Esophagus muscularis mucosa (tissue), 4 donors: ENCODE data around the gene RPS6KA1. TPM values are rescaled to one million over a fixed set of nuclear protein-coding genes. Genes with fewer than 3 reads are reported as not detected.
"Not testable (repeated sequence)": the region's sequence is repeated elsewhere in the genome, so short reads cannot be mapped to it uniquely, and the experiment has no call there.

Experiments used
- DNase-seq: peaks from one replicate; pipeline ENCODE4 v3.0.0-alpha.2; 2017; ENCODE audit errors: extremely low spot score
- H3K27ac ChIP-seq, 4 donors: fragments of 200-600 bp; sonication (generic); replicated peaks in 1 of 4; 1 replicate in 3 of 4; 2 replicates in 1 of 4; pipeline ENCODE4 v1.5.1; 2016 to 2019; ENCODE audit warnings: mild to moderate bottlenecking in 1 of 4
- H3K27me3 ChIP-seq, 4 donors: fragments of 200-600 bp; sonication (generic); one replicate each; pipeline versions ENCODE4 v1.5.1 to v1.6.0; 2016 to 2019
- H3K36me3 ChIP-seq, 4 donors: fragments of 200-600 bp; sonication (generic); one replicate each; pipeline ENCODE4 v1.5.1; 2016 to 2019
- H3K4me1 ChIP-seq, 4 donors: fragments of 200-600 bp; sonication (generic); one replicate each; pipeline ENCODE4 v1.5.1; 2016 to 2019
- H3K4me3 ChIP-seq, 4 donors: fragments of 200-600 bp; sonication (generic); 1 replicate in 2 of 4; 2 replicates in 2 of 4; pipeline ENCODE4 v1.5.1; 2016 to 2019; ENCODE audit warnings: mild to moderate bottlenecking in 4 of 4, moderate library complexity in 1 of 4
- H3K9me3 ChIP-seq, 4 donors: fragments of 200-600 bp; sonication (generic); 1 replicate in 3 of 4; 2 replicates in 1 of 4; pipeline ENCODE4 v1.5.1; 2016 to 2019
- CTCF ChIP-seq, 3 experiments: fragments of 200-600 bp in 2 of 3; fragments of 450-650 bp in 1 of 3; sonication (generic) in 2 of 3; IDR thresholded peaks; one replicate each; pipeline ENCODE4 v1.5.1; 2017 to 2019; ENCODE audit warnings: antibody characterized with exemption in 3 of 3, mild to moderate bottlenecking in 2 of 3, moderate library complexity in 1 of 3
- EP300 ChIP-seq: sonication (generic); formaldehyde crosslinking; IDR thresholded peaks from one replicate; pipeline ENCODE4 v1.6.1; 2017; ENCODE audit warnings: antibody characterized with exemption
- POLR2A ChIP-seq: fragments of 450-650 bp; IDR thresholded peaks from one replicate; pipeline ENCODE4 v1.6.1; 2017; ENCODE audit warnings: antibody characterized with exemption, moderate library complexity, mild to moderate bottlenecking, low read depth
- POLR2AphosphoS5 ChIP-seq, 2 donors: sonication (generic); formaldehyde crosslinking; IDR thresholded peaks; one replicate each; pipeline ENCODE4 v1.6.1; 2017; ENCODE audit warnings: antibody characterized with exemption in 2 of 2
- WGBS: methylation state at CpG from one replicate; pipeline ENCODE4 v1.1.5; 2018; 5-methylcytosine and 5-hydroxymethylcytosine counted together
- intact Hi-C: fragments of 100-400 bp; cut with DNase I; formaldehyde crosslinking; loops from one replicate; pipeline ENCODE4 v1.15.1; 2023
- total RNA-seq, 4 donors: library from RNA; depleted of rRNA; stranded (reverse); fragments of >200 nt; gene quantifications; one replicate each; pipeline versions ENCODE4 v1.1.0 to v1.2.1, GENCODE V29; 2016

RPS6KA1 gene
- total RNA-seq, 4 donors from 2014 or later: 7.0 to 16.7 (median 8.7) TPM

GRCh38 chr1:26581287-26581651, 51.7 kb downstream of the RPS6KA1 start:
- Histone ChIP-seq H3K4me1 (no peaks in the 10 kb centered on the region), H3K27ac (no peak overlapping the region), H3K4me3 (no peak overlapping the region), H3K27me3 (no peaks in the 10 kb centered on the region), H3K9me3 (no peaks in the 10 kb centered on the region), H3K36me3 (no peaks in the 10 kb centered on the region)
- 87% methylated on average over 7 of the region's 7 CpGs for WGBS
- no peak for DNase-seq
- TF ChIP-seq EP300 (no peak), POLR2A (no peak), CTCF (IDR thresholded peaks at IDR 0.05) (no peak), POLR2AphosphoS5 (IDR thresholded peaks at IDR 0.05) (no peak)
- intact Hi-C loops: no loop called here

DNA sequence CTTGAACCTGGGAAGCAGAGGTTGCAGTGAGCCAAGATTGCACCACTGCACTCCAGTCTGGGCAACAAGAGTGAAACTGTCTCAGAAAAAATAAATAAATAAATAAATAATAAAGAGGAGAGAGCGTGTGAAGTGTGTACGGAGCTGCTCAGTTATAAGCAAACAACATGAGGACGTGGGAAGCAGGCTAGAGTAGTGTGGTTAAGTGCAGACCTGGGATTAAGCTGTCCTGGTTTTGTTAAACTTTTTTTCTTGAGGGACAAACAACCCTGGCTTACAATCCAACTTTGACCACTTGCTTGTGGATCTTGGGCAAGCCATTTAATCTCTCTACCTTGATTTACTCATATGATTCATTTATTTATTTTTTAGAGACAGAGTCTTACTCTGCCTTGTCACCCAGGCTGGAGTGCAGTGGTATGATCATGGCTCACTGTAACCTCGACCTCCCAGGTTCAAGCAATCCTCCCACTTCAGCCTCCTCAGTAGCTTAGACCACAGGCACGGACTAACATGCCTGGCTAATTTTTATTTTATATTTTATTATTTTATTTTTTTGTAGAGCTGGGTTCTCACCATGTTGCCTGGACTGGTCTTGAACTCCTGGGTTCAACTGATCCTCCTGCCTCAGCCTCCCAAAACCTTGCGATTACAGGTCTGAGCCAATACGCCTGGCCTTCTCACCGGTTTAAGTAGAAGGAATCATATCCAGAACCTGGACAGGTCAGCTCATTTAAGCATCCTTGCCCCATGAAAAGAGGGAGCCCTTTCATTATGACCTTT, 52.7 kb downstream of the RPS6KA1 start:
- no peaks in the 10 kb centered on the region for H3K27me3 ChIP-seq
- H3K27ac ChIP-seq: no peak overlapping the region
- no peak for TF ChIP-seq POLR2AphosphoS5 (IDR thresholded peaks at IDR 0.05)
- TF ChIP-seq EP300: no peak
- no peak for TF ChIP-seq CTCF (IDR thresholded peaks at IDR 0.05)
- TF ChIP-seq POLR2A: no peak
- no peaks in the 10 kb centered on the region for H3K36me3 ChIP-seq
- no peak overlapping the region for H3K4me3 ChIP-seq
- H3K4me1 ChIP-seq: no peaks in the 10 kb centered on the region
- intact Hi-C loops: no loop called here
- no peak for DNase-seq
- 85% methylated on average over 8 of the region's 8 CpGs for WGBS
- no peaks in the 10 kb centered on the region for H3K9me3 ChIP-seq

DNA sequence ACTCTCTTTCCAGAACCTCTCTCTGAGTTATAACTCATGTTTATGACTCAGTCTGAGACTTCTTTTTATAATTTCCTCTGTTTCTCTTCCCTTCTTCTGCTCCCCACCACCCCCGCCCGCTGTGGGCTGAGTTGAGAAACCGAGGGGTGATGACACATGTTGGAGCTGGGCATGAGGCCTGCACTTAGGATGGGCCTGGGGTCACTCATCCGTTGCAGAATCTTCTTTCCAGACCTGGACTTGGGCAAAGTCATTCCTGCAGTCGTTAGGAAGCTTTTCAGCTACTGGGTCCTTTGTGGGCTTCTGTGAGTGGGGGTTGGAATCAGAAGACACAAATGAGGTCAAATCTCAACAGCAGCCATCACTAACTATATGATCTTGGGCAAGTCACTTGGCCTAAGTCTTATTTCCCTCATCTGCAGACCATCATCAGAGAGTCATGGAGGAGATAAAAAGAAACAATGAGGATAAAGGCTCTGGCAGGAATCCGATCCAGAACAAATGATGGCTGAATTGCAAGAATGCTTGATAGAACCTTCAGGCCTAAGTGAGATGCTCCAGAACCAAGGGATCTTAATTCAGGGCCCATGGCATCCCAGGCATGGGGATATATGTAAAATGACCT, 53.4 kb downstream of the RPS6KA1 start:
- no peak overlapping the region for H3K27ac ChIP-seq
- WGBS: 74% methylated on average over 6 of the region's 6 CpGs
- intact Hi-C loops: no loop called here
- no peaks in the 10 kb centered on the region for H3K27me3 ChIP-seq
- no peak for DNase-seq
- TF ChIP-seq POLR2A: no peak
- TF ChIP-seq POLR2AphosphoS5 (IDR thresholded peaks at IDR 0.05): no peak
- TF ChIP-seq EP300: no peak
- no peak for TF ChIP-seq CTCF (IDR thresholded peaks at IDR 0.05)
- no peaks in the 10 kb centered on the region for H3K4me1 ChIP-seq
- H3K36me3 ChIP-seq: no peaks in the 10 kb centered on the region
- no peaks in the 10 kb centered on the region for H3K9me3 ChIP-seq
- H3K4me3 ChIP-seq: no peak overlapping the region

DNA sequence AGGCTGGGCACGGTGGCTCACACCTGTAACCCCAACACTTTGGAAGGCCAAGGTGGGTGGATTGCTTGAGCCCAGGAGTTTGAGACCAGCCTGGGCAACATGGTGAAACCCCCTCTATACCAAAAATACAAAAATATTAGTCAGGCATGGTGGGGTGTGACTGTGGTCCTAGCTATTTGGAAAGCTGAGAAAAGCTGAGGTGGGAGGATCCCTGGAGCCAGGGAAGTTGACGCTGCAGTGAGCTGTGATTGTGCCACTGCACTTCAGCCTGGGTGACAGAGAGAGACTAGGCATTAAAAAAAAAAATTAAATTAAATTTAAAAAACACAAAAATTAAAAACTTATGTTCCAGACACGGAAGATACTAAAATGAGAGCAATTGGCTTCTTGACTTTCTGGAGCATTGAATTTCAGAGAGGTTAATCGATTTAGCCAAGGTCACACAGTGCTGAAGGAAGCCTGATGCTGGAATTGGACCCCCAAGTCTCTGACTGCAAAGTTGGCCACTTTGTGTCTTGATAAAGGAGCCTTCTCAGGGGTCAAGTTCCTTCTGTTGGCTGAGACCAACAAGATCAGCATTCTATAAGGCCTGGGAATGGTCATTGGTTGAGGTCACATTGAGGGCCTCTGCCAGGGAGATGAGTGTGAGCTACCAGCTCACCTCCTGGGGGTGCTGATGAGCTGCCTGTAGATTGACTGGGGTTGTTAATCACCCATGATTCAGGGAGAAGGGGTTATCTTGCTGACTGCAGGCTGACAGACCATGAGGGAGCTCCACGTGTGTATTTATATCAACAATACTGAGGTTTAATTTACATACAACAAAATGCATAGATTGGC, 54.3 kb downstream of the RPS6KA1 start:
- intact Hi-C loops: no loop called here
- Histone ChIP-seq H3K4me3 (no peak overlapping the region), H3K36me3 (no peaks in the 10 kb centered on the region), H3K4me1 (no peaks in the 10 kb centered on the region), H3K27ac (no peak overlapping the region), H3K9me3 (peaks cover 0 to 9% (median 6%) of the 10 kb centered on the region in 4 donors), H3K27me3 (no peaks in the 10 kb centered on the region)
- TF ChIP-seq EP300 (no peak), CTCF (IDR thresholded peaks at IDR 0.05) (no peak), POLR2A (no peak), POLR2AphosphoS5 (IDR thresholded peaks at IDR 0.05) (no peak)
- 76% methylated on average over 5 of the region's 5 CpGs for WGBS
- no peak for DNase-seq

GRCh38 chr1:26584588-26584987, 55.0 kb downstream of the RPS6KA1 start:
- H3K4me1 ChIP-seq, intact Hi-C loops, H3K36me3 ChIP-seq, H3K27me3 ChIP-seq, H3K27ac ChIP-seq, H3K4me3 ChIP-seq, H3K9me3 ChIP-seq, DNase-seq: not testable (repeated sequence)
- 83% methylated on average over 4 of the region's 4 CpGs for WGBS
